ENCODE data around the gene KLF13. TPM values are rescaled to one million over a fixed set of nuclear protein-coding genes. Genes with fewer than 3 reads are reported as not detected.

KLF13 gene
- total RNA-seq, 1 experiment from 2014 or later, result 60.1 TPM

DNA sequence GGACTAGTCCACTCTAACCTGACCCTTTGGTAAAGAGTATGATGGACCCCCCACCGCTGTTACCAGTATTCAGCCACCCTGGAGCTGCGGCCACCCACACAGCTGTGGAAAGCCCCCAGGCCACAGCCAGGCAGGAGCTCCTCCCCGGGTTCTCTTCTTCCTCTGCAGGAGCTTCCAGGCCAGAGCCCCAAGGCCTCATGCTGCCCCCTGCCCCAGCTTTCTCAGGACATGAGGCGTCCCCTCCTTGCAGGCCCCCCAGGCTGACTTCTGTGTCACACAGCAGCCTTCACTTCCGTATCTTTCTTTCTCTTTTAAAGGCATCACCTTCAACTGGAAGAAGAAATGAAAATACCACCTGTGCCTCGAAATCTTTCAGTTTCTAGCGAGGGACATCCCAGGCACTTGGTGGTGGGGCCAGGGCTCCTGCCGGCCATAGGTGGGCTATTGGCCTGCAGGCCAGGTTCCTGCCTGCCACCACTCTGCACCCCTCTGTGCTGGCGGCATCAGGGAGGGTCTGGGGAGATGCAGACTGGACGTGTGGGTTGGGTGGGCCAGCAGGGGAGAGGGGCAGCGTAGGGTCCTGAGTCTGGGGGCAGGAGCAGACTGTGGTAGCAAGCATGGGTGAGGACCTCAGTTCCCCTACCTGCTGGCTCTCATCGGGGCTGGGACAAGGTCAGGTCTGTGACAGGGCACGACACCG lies 19.9 kb downstream of the KLF13 start:
- POLR2A ChIA-PET, result no interaction called here
- intact Hi-C loops (cut with micrococcal nuclease), result no loop called here

More for the DNA sequence above, 19.9 kb downstream of the KLF13 start:
- Histone ChIP-seq H3K79me2 (ENCODE audit: insufficient read depth, low read length) (peaks cover 35% of the 10 kb centered on the region; the same call in 1 of the 2 replicates), H3K27ac (ENCODE audit: low read depth, low read length) (no peak overlapping the region), H2AFZ (ENCODE audit: low read depth, low read length, poor library complexity, severe bottlenecking) (no peak overlapping the region), H3K4me1 (ENCODE audit: control insufficient read depth in 1 of 2, insufficient read depth in 2 of 2, low read length in 2 of 2) (peaks cover 7 to 8% of the 10 kb centered on the region in 2 experiments; a peak in 3 of 4 replicates), H4K20me1 (ENCODE audit: insufficient read depth) (no peaks in the 10 kb centered on the region), H3K9me3 (ENCODE audit: control insufficient read depth in 1 of 2, insufficient read depth in 1 of 2, low read depth in 1 of 2, low read length in 2 of 2) (no peaks in the 10 kb centered on the region), H3K27me3 (ENCODE audit: insufficient read depth, low read length) (no peaks in the 10 kb centered on the region), H3K4me2 (ENCODE audit: low read length) (no peak overlapping the region), H3K4me3 (replicated peaks in 1 of 2; ENCODE audit: low read depth in 1 of 2, low read length in 2 of 2) (no peak overlapping the region), H3K9ac (ENCODE audit: low read length) (no peak overlapping the region), H3K36me3 (ENCODE audit: control insufficient read depth in 1 of 2, insufficient read depth in 2 of 2, low read length in 2 of 2) (no peaks in the 10 kb centered on the region), H3K9me2 (ENCODE audit: insufficient read depth) (no peaks in the 10 kb centered on the region)
- ChIA-PET CTCF (no interaction called here), RAD21 (ENCODE audit: low non-redundant PET in 1 of 2, low total read pairs in 2 of 2, uncharacterized antibody in 2 of 2, unreplicated experiment in 2 of 2) (no interaction called here)
- DNase-seq (ENCODE audit: low read depth, low spot score), result no peak
- ATAC-seq, result no peak
- TF ChIP-seq, protein P1, sequence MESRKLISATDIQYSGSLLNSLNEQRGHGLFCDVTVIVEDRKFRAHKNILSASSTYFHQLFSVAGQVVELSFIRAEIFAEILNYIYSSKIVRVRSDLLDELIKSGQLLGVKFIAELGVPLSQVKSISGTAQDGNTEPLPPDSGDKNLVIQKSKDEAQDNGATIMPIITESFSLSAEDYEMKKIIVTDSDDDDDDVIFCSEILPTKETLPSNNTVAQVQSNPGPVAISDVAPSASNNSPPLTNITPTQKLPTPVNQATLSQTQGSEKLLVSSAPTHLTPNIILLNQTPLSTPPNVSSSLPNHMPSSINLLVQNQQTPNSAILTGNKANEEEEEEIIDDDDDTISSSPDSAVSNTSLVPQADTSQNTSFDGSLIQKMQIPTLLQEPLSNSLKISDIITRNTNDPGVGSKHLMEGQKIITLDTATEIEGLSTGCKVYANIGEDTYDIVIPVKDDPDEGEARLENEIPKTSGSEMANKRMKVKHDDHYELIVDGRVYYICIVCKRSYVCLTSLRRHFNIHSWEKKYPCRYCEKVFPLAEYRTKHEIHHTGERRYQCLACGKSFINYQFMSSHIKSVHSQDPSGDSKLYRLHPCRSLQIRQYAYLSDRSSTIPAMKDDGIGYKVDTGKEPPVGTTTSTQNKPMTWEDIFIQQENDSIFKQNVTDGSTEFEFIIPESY (IDR thresholded peaks at IDR 0.05; ENCODE audit: extremely low read depth, insufficient replicate concordance, low read length), result no peak
- no peak for TF ChIP-seq EGR1 (IDR thresholded peaks at IDR 0.05; ENCODE audit: low read depth)
- no peak for TF ChIP-seq EZH2 (IDR thresholded peaks at IDR 0.05)
- no peak for TF ChIP-seq POLR2A (IDR thresholded peaks at IDR 0.05; ENCODE audit: borderline replicate concordance, extremely low read depth, insufficient read depth, insufficient read length)
- TF ChIP-seq SP1 (IDR thresholded peaks at IDR 0.05; ENCODE audit: low read depth), result no peak
- TF ChIP-seq, protein P2, sequence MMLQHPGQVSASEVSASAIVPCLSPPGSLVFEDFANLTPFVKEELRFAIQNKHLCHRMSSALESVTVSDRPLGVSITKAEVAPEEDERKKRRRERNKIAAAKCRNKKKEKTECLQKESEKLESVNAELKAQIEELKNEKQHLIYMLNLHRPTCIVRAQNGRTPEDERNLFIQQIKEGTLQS (IDR thresholded peaks at IDR 0.05), result no peak
- TF ChIP-seq, protein P3, sequence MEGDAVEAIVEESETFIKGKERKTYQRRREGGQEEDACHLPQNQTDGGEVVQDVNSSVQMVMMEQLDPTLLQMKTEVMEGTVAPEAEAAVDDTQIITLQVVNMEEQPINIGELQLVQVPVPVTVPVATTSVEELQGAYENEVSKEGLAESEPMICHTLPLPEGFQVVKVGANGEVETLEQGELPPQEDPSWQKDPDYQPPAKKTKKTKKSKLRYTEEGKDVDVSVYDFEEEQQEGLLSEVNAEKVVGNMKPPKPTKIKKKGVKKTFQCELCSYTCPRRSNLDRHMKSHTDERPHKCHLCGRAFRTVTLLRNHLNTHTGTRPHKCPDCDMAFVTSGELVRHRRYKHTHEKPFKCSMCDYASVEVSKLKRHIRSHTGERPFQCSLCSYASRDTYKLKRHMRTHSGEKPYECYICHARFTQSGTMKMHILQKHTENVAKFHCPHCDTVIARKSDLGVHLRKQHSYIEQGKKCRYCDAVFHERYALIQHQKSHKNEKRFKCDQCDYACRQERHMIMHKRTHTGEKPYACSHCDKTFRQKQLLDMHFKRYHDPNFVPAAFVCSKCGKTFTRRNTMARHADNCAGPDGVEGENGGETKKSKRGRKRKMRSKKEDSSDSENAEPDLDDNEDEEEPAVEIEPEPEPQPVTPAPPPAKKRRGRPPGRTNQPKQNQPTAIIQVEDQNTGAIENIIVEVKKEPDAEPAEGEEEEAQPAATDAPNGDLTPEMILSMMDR (IDR thresholded peaks at IDR 0.05 in 2 of 3, conservative IDR thresholded peaks at IDR 0.05 in 1 of 3; ENCODE audit: borderline replicate concordance in 1 of 3, insufficient read depth in 1 of 3, low read depth in 2 of 3, low read length in 2 of 3), result no peak
- no peak for TF ChIP-seq YY1 (IDR thresholded peaks at IDR 0.05; ENCODE audit: extremely low read depth, insufficient replicate concordance, low read depth, low read length)
- no peak for TF ChIP-seq RAD21 (IDR thresholded peaks at IDR 0.05; ENCODE audit: low read depth)
- TF ChIP-seq ZFX (IDR thresholded peaks at IDR 0.05), result no peak
- no peak for TF ChIP-seq JUND (IDR thresholded peaks at IDR 0.05)
- no peak for TF ChIP-seq SIN3A (IDR thresholded peaks at IDR 0.05; ENCODE audit: low read depth)
- TF ChIP-seq, protein P4, sequence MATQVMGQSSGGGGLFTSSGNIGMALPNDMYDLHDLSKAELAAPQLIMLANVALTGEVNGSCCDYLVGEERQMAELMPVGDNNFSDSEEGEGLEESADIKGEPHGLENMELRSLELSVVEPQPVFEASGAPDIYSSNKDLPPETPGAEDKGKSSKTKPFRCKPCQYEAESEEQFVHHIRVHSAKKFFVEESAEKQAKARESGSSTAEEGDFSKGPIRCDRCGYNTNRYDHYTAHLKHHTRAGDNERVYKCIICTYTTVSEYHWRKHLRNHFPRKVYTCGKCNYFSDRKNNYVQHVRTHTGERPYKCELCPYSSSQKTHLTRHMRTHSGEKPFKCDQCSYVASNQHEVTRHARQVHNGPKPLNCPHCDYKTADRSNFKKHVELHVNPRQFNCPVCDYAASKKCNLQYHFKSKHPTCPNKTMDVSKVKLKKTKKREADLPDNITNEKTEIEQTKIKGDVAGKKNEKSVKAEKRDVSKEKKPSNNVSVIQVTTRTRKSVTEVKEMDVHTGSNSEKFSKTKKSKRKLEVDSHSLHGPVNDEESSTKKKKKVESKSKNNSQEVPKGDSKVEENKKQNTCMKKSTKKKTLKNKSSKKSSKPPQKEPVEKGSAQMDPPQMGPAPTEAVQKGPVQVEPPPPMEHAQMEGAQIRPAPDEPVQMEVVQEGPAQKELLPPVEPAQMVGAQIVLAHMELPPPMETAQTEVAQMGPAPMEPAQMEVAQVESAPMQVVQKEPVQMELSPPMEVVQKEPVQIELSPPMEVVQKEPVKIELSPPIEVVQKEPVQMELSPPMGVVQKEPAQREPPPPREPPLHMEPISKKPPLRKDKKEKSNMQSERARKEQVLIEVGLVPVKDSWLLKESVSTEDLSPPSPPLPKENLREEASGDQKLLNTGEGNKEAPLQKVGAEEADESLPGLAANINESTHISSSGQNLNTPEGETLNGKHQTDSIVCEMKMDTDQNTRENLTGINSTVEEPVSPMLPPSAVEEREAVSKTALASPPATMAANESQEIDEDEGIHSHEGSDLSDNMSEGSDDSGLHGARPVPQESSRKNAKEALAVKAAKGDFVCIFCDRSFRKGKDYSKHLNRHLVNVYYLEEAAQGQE (IDR thresholded peaks at IDR 0.05; ENCODE audit: low read depth), result no peak
- TF ChIP-seq SRF (IDR thresholded peaks at IDR 0.05; ENCODE audit: low read depth), result no peak
- no peak for TF ChIP-seq POLR2AphosphoS5 (IDR thresholded peaks at IDR 0.05; ENCODE audit: low read depth, low read length)
- no peak for TF ChIP-seq CEBPB (IDR thresholded peaks at IDR 0.05; ENCODE audit: low read depth)
- TF ChIP-seq MAX (IDR thresholded peaks at IDR 0.05), result no peak
- no peak for TF ChIP-seq ELF1 (IDR thresholded peaks at IDR 0.05; ENCODE audit: borderline replicate concordance, low read depth)
- TF ChIP-seq TCF7L2 (IDR thresholded peaks at IDR 0.05; ENCODE audit: borderline replicate concordance, extremely low read depth, insufficient read depth, insufficient read length), result no peak
- BruUV-seq (replicated peaks), result no TSS peak

Data from HCT116 (cell line).